Endodermal cell (in vitro differentiated cells): Measurements from ENCODE around the gene RABGGTA. TPM values are rescaled to one million over a fixed set of nuclear protein-coding genes. Genes with fewer than 3 reads are reported as not detected.

Source experiments
- DNase-seq: peaks from one replicate; pipeline ENCODE4 v3.0.0-alpha.2; 2017
- H3K27ac ChIP-seq: 2 replicates; pipeline ENCODE4 v1.5.1; 2013; ENCODE audit warnings: mild to moderate bottlenecking, low read depth, low read length, moderate library complexity
- H3K27me3 ChIP-seq: 2 replicates; pipeline ENCODE4 v1.6.1; 2013; ENCODE audit warnings: mild to moderate bottlenecking, low read length, moderate library complexity; ENCODE audit not compliant: insufficient read depth, control insufficient read depth, poor library complexity, severe bottlenecking
- H3K36me3 ChIP-seq: 2 replicates; pipeline ENCODE4 v1.7.0; 2013; ENCODE audit warnings: mild to moderate bottlenecking, low read length, moderate library complexity; ENCODE audit not compliant: control insufficient read depth, insufficient read depth
- H3K4me1 ChIP-seq: one replicate; pipeline ENCODE4 v1.7.0; 2013; ENCODE audit warnings: low read length; ENCODE audit not compliant: control insufficient read depth, insufficient read depth
- H3K4me3 ChIP-seq: 2 replicates; pipeline ENCODE4 v1.5.1; 2013; ENCODE audit warnings: mild to moderate bottlenecking, low read length, moderate library complexity
- H3K9ac ChIP-seq: 2 replicates; pipeline ENCODE4 v1.6.1; 2013; ENCODE audit warnings: mild to moderate bottlenecking, low read length, moderate library complexity; ENCODE audit not compliant: poor library complexity, severe bottlenecking; ENCODE audit errors: extremely low read depth
- H3K9me3 ChIP-seq: 2 replicates; pipeline ENCODE4 v1.6.1; 2013; ENCODE audit warnings: mild to moderate bottlenecking, low read length, moderate library complexity; ENCODE audit not compliant: control insufficient read depth
- H3K27ac Mint-ChIP-seq: 2 replicates; pipeline ENCODE4 v1.8.0; 2020; ENCODE audit warnings: mixed read lengths
- H3K27me3 Mint-ChIP-seq: 2 replicates; pipeline ENCODE4 v1.8.0; 2021; ENCODE audit warnings: mild to moderate bottlenecking, mixed read lengths; ENCODE audit not compliant: insufficient read depth
- H3K36me3 Mint-ChIP-seq: 2 replicates; pipeline ENCODE4 v1.8.0; 2020; ENCODE audit warnings: low read depth, mixed read lengths
- H3K4me1 Mint-ChIP-seq: 2 replicates; pipeline ENCODE4 v1.8.0; 2020; ENCODE audit warnings: mixed read lengths
- H3K4me3 Mint-ChIP-seq: 2 replicates; pipeline ENCODE4 v1.8.0; 2020; ENCODE audit warnings: mild to moderate bottlenecking, moderate library complexity, mixed read lengths
- H3K9me3 Mint-ChIP-seq: 2 replicates; pipeline ENCODE4 v1.8.0; 2020; ENCODE audit warnings: mild to moderate bottlenecking, mixed read lengths
- CTCF ChIP-seq: fragments of 200-600 bp; sonication (generic); conservative IDR thresholded peaks from 2 replicates; pipeline ENCODE4 v1.5.0; 2021; ENCODE audit warnings: antibody characterized with exemption, mild to moderate bottlenecking
- WGBS, 2 experiments: methylation state at CpG; one replicate each; pipeline versions ENCODE4 v1.1.5 to v1.1.7; 2013; ENCODE audit warnings: missing lambda C conversion rate in 2 of 2, mixed read lengths in 1 of 2; ENCODE audit not compliant: insufficient coverage in 1 of 2, insufficient read length in 1 of 2; 5-methylcytosine and 5-hydroxymethylcytosine counted together
- total RNA-seq, 2 donors: library from RNA; stranded (reverse); fragmentation: NEBNext Ultra II Directional in 1 of 2; extraction: Animal tissue kit (Norgen Biotek cat#: 25700) in 1 of 2; gene quantifications; 2 replicates in 1 of 2; 3 replicates in 1 of 2; pipeline ENCODE4 v1.2.1, GENCODE V29; 2021

The RABGGTA gene
- total RNA-seq, 2 donors from 2014 or later, result 20.2 to 20.5 TPM

- Histone ChIP-seq H3K36me3 (no peaks in the 10 kb centered on the region), H3K27ac (no peak overlapping the region), H3K27me3 (no peaks in the 10 kb centered on the region), H3K4me1 (no peaks in the 10 kb centered on the region), H3K9ac (no peak overlapping the region), H3K4me3 (no peak overlapping the region), H3K9me3 (no peaks in the 10 kb centered on the region)
- no peaks in the 10 kb centered on the region for H3K27me3 Mint-ChIP-seq
- no peak for DNase-seq
- 93 to 97% methylated on average over 8 to 14 of the region's 14 CpGs for WGBS, 2 experiments
- TF ChIP-seq CTCF, result no peak
- peak overlapping the region; percentile 75 for H3K4me3 Mint-ChIP-seq
- H3K4me1 Mint-ChIP-seq, result peaks cover 4% of the 10 kb centered on the region
- H3K9me3 Mint-ChIP-seq, result no peaks in the 10 kb centered on the region
- peaks cover 5% of the 10 kb centered on the region for H3K36me3 Mint-ChIP-seq
- H3K27ac Mint-ChIP-seq, result no peak overlapping the region
These were observed 1.4 kb downstream of the RABGGTA start for GRCh38 chr14:24269910-24270536.

- H3K27ac ChIP-seq, result no peak overlapping the region
- no peak for TF ChIP-seq CTCF
- H3K9me3 Mint-ChIP-seq, result no peaks in the 10 kb centered on the region
- DNase-seq, result no peak
- H3K4me1 ChIP-seq, result no peaks in the 10 kb centered on the region
- no peaks in the 10 kb centered on the region for H3K27me3 ChIP-seq
- H3K4me1 Mint-ChIP-seq, result peaks cover 4% of the 10 kb centered on the region
- no peaks in the 10 kb centered on the region for H3K27me3 Mint-ChIP-seq
- 96 to 100% methylated on average over 5 to 8 of the region's 8 CpGs for WGBS, 2 experiments
- no peaks in the 10 kb centered on the region for H3K36me3 ChIP-seq
- H3K36me3 Mint-ChIP-seq, result peaks cover 5% of the 10 kb centered on the region
- H3K4me3 Mint-ChIP-seq, result no peak overlapping the region
- no peak overlapping the region for H3K4me3 ChIP-seq
- H3K9ac ChIP-seq, result no peak overlapping the region
- no peaks in the 10 kb centered on the region for H3K9me3 ChIP-seq
- H3K27ac Mint-ChIP-seq, result no peak overlapping the region
These were observed 2.0 kb downstream of the RABGGTA start for GRCh38 chr14:24269368-24269767.

- H3K9me3 ChIP-seq, result no peaks in the 10 kb centered on the region
- WGBS, 2 experiments, result 92 to 93% methylated on average over 5 to 9 of the region's 9 CpGs
- no peak overlapping the region for H3K4me3 Mint-ChIP-seq
- no peak overlapping the region for H3K27ac Mint-ChIP-seq
- no peak for TF ChIP-seq CTCF
- no peaks in the 10 kb centered on the region for H3K4me1 ChIP-seq
- no peak overlapping the region for H3K4me3 ChIP-seq
- H3K27ac ChIP-seq, result no peak overlapping the region
- peaks cover 4% of the 10 kb centered on the region for H3K4me1 Mint-ChIP-seq
- H3K27me3 Mint-ChIP-seq, result no peaks in the 10 kb centered on the region
- no peaks in the 10 kb centered on the region for H3K27me3 ChIP-seq
- peaks cover 5% of the 10 kb centered on the region for H3K36me3 Mint-ChIP-seq
- H3K9ac ChIP-seq, result no peak overlapping the region
- no peaks in the 10 kb centered on the region for H3K36me3 ChIP-seq
- DNase-seq, result no peak
- no peaks in the 10 kb centered on the region for H3K9me3 Mint-ChIP-seq
These were observed 3.2 kb downstream of the RABGGTA start for GRCh38 chr14:24268225-24268624.
